GM21367 (cell line): ENCODE results near the gene SH2D5.
A peak's percentile ranks its signal among the peaks of the same experiment; 100 is the strongest.

Source experiments
- ATAC-seq: cut with Tn5 transposase; IDR thresholded peaks from one replicate; pipeline ENCODE4 v1.9.1; 2021; ENCODE audit not compliant: unreplicated experiment

Gene SH2D5

DNA sequence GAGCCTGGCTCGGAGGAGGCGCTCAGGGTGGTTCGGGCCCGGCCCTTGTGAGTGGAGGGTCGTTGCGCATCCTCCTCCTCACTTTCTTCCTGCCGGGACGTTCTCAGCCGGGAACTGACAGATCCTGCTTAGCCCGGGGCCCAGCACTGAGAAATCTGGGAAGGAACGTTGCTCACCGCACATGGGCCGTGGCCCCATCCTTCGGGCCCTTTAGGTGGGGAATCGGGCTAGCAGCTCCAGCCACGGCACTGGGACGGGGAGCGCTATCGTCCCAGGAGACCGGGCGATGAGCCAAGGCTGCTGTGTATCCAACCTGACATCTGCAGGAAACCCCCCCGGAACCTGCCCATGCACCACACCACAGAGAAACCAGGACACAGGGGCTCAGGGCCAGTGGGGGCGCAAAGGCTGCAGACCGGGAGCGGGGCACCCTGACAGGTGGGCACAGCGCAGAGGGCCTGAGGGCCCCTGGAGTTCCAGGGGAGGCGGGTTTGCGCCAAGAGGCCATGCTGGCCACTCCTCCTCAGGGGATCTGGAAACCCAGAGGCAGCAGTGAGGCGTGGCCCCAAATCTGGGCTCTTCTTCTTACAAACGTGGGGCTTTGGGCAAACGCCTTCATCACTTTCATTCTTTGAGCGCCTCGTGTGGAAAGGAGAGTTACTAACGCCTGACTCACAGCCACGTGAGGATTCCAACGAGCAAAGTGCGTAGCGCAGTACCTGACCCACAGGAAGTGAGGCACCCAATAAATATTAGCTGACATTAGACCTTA is at the start of gene SH2D5:
Gene SH2D5, minus strand, starts transcription at position 116 of the 772 bp plus-strand sequence. CDS start 4,659 bp downstream, outside the sequence.
- ATAC-seq, result peak; percentile 47

DNA sequence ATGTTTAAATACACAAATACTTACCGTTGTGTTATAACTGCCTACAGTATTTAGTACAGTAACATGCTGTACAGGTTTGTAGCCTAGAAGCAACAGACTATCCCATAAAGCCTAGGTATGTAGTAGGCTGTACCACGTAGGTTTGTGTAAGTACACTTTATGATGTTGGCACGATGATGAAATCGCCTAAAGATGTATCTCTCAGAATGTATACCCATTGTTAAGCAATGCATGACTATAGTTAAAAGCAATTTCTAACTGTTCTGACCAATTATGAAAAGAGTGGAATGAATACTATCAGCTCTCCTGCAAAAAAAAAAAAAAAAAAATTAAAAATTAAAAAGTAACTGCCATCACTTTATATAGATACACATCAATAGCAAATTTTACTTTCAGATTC is 43.2 kb upstream of the SH2D5 start:
- ATAC-seq, result no peak

DNA sequence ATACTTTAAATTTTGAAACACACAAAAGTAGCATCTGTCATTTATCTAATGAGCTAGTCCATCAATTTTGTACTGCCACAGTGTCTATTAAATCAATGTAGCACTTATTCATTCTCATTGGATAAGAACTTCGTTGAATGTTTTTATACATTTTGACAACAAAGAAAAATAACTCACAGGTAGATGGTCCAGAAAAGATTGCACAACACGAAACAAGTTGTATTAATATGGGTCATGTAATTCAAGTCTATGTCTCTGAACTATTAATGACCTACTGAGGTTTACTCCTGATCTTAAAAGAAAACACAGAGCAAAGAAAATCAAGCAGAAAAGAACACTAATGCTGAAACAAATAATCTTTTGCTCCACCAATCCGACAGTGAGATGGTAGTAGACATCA is 39.3 kb upstream of the SH2D5 start:
- no peak for ATAC-seq

DNA sequence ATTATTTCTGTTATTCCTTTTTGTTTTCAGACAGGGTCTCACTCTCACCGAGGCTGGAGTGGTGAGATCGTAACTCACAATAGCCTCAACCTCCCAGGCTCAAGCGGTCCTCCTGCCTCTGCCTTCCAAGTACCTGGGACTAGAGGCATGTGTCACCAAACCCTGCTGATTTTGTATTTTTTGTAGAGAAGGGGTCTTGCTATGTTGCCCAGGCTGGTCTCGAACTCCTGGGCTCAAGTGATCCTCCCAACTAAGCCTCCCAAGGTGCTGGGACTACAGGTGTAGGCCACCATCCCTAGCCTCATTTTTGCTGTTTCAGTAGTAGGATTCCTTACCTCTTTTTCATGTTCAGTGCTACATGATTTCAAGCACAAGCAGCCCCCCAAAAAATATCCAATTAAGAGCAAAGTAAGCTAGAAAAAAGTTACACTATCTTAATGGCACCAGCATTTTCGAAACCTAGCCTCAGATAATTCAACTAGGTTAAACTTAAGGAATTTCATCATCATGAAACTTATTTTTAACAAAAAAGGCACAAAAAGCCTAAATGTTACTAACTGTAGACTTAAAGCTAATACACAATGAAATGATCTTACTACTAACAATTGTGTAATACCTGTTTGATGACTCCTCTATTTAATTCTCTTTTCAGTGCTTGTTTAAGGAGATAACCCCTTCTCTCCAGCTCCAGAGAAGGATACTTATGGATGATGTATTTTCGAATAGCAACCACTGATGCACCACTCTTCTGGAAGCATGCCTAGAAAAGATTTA is 38.0 kb upstream of the SH2D5 start:
- ATAC-seq, result no peak

DNA sequence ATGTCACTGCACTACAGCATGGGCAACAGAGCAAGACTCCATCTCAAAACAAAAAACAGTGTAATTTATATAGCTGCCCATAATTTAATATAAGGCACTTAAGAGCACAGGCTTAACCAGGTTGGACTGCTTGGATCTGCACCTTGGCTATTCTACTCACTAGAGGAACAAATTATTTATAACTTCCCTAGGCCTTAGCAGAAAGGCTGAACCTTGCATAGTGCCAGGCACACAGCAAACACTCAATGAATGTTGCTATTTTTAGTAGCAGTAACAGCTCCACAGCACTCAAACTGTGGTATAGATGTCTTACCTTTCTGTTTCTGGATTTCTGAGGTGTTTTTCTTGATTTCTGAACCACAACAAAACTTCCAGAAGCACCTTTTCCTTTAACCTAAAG is 34.8 kb upstream of the SH2D5 start:
- ATAC-seq, result no peak

DNA sequence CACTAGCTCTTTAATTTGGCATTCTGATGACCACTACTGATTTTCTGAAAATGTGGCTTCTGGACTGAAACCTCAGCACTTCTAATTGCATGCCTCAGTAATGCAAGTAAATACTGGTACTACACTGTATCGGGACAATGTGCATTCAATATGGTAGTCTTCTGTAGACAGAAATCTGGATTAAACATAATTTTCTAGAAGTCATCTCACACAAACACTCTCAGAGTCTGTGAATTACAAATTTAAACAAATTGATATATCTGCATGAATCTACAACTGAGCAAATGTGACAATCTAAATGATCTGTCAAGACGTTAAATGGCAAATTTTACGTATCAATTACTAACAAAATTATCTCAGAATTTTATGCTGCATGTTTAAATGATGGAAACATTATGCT is 30.9 kb upstream of the SH2D5 start:
- no peak for ATAC-seq

DNA sequence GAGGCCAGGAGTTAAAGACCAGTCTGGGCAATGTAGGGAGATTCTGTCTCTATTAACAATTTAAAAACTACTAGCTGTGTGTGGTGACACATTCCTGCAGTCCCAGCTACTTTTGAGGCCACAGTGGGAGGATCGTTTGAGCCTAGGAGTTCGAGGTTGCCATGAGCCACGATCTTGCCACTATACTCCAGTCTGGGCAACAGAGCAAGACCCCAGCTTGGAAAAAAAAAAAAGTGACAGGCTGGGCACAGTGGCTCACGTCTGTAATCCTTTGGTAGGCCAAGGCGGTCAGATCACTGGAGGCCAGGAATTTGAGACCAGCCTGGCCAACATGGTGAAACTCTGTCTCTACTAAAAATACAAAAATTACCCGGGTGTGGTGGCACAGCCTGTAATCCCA is 27.8 kb upstream of the SH2D5 start:
- ATAC-seq, result no peak

DNA sequence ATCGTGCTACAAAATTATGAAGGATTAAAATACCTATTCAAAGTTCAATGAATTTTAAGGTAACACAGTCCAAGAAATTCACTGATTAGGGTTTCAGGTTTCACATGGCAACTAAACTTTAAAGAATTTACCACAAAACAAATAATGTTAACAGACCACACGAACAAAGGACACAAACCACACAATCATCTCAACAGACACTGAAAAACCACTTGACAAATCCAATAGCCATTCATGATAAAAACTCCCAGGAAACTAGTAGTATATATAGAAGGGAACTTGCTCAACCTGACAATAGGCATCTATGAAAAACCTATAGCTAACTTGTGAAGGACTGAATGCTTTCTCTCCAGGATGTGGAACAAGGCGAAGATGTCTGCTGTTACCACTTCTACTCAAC is 21.1 kb upstream of the SH2D5 start:
- no peak for ATAC-seq

DNA sequence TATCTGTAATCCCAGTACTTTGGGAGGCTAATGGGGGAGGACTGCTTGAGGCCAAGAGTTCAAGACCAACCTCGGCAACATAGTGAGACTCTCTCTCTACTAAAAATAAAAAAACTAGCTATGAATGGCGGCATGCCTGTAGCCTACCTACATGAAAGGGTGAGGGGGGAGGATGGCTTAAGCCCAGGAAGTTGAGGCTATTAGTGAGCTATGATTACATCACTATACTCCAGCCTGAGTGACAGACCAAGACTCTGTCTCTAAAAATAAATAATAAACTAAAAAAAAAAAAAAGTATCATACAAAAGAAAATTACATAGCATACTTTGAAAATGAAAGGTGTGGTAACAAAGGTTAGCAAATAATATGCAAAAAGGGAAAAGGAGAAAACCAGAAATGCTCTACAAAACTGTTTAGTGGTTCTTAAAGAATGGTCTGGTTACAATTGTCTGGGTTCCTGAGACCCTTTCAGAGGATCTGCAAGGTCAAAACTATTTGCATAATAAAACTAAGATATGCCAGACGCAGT is 19.0 kb upstream of the SH2D5 start:
- no peak for ATAC-seq

DNA sequence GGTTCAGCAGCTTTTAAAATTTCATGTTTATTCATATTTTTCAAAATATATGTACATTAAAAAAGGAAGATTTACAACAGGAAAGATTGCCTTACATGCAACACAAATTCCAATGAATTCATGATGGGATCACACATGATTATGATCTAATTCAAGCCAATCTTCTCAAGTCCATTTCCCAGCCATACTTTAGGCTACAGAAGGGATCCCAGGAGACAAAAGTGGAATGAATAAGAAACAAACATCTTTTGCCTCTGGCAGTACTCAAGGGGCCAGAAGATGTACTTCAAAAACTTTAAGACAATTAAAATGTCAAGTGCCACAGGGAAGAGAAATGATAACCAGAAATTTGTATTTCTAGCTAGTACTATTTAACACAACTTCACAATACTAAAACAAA is 10.2 kb upstream of the SH2D5 start:
- ATAC-seq, result no peak

DNA sequence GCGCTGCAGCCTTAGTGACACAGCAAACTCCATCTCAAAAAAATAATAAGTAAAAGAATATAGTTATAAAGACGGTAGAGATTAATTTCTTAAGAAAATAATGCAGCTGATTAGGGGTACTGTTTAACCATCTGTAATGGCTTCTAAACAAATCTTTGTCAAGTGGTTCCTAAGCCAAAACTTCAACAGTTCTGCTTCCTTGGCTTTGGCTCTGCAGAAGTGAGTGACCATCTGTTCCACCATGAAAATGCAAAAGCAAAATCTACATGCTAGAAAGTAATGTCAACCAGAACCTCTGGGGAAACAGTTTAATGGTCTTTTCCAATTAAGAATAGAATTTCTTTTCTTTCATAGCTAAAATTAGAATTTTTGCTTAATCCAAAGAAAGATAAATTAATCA is 8.3 kb upstream of the SH2D5 start:
- no peak for ATAC-seq

DNA sequence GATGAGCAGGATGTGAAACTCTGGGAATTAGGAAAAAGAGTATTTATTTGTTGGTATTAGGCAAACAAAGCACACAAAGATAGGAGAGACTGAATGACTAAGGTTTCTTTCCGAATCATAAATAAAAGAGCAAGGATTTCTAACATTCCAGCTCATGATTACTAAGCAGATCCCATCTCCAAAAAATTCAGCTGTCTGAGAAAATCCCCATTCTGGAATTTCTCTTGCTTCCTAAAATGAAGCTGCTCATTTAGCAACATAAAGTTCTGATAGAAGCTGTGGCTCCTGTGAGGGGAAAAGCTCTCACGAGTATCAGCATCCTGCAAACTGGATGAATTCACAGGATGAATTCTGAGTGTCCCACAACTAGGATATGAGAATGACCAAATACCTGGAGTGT is 6.7 kb upstream of the SH2D5 start:
- no peak for ATAC-seq

DNA sequence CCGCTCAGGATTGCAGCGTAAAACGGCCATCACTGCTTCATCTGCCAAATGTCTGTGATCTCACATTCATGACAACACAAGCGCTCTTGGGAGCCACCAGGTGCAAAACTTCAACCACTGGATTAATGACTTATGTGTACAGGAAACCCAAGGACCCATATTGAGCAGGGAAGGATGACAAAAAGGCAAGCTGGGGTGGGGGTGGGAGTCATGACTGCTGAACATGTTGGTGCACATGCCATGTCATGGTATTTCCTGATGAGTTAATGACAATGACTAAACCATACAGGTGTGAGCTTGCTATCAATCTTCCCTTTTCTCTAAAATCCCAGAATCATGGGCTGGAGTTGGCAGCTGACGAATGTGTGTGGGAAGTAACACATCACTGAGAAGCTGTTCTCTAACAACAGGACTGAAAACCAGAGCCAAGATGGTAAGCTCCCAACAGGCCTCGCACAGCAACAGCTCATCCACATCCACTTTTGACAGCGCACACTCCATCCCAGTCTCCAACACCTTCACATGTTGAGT is 3.1 kb upstream of the SH2D5 start:
- ATAC-seq, result no peak

DNA sequence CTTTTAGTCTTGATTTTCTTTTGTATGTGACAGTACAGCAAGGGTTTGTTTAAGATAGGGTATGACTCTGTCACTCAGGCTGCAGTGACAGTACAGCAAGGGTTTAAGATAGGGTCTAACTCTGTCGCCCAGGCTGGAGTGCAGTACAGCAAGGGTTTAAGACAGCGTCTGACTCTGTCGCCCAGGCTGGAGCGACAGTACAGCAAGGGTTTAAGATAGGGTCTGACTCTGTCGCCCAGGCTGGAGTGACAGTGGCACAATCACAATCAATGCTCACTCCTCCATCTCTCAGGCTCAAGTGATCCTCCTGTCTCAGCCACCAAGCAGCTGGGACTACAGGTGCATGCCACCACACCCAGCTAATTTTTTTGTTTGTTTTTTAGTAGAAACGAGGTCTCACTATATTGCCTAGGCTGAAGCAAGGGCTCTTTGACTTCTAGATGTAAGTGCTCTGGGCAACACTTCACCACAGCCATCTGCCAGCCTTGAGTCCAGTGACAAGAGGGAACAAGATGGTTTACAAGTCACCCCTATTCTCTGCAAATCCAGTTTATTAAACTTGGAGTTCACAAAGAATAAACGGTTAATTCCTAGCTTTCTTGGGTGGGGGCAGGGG is 965 bp upstream of the SH2D5 start:
- no peak for ATAC-seq

DNA sequence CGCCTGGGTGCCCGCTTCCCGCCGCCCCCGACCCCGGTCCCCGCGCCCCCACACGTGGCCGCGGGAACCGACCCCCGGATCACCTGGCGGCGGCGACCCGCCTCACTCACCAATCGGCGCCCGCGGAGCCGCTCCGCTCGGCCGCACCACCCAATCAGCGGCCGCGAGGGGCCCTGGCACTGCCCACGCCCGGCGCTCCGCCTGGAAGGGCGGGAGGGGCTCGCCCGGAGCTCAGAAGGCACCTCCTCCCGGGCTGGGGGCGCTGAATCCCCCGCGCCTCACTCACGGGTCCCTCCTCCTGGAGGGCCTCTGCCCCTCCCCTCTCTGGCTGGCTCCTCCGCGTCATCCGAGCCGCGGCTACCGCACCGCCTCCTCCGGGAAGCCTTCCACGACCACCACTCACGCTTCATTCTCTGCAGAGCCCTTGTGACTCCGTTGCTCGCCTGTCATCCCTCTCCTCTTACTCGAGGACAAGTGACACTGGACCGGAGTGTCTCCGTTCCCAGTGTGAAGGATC is 374 bp downstream of the SH2D5 start:
- peak; percentile 42 for ATAC-seq

DNA sequence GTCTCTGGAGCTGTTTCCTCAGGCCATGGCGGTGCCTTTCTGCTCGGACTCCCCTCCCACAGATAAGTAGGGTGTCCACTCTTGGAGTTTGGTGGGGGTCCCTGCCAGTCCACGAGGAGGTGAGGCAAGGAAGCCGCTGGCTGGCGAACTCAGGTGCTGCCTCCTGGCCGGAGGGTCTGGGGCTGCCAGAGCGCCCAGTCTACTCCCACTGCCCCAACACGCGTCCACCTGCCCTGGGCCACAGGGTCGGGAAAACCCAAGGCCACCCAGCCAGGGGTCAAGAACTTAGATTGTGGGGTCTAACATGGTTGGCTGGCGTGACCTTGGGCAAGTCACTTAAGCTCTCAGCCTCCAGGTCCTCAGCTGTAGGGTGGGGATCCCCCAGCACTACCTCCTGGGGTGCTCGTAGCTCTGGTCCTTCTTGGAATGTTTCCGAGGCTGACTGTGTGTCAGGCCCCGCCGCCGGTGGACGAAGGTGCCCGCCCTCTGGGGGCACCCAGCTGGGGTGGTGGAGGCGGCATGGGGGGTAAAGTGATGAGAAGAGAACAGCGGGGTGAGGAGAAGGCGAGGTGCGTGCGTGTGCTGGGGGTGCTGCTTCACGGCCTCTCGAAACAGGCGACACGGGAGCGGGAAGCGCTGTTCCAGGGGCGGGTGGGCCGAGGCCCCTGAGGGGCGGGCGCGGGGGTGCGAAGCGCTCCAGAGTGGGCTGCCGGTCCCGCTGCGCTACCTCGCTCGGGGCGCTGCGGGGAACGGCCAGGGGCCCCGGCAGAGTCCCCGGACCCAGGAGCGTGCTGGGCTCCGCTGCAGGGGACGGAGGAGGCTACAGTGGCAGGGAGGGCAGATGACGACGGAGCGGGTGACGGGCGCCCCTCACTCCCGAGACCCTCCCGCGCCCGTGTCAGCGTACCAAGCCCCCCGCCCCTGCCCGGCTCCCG is 1.2 kb downstream of the SH2D5 start:
- ATAC-seq, result no peak

DNA sequence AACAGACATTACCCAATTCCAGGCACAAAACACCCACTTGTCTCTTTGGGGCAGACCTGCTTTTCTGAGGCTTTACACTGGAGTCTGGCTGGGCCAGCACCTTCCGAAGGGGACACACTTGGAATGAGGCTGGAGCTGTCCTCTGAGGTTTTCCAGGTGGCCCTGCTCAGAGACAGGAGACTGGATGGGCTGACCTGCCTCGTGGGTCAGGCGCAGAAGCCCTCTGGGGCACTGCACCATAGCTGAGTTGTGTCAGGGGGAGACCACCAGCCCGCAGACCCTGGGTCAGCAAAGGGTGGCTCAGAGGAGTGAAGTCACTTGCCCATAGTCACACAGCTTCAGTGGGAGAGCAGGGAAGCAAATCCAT is 1.8 kb downstream of the SH2D5 start:
- no peak for ATAC-seq

DNA sequence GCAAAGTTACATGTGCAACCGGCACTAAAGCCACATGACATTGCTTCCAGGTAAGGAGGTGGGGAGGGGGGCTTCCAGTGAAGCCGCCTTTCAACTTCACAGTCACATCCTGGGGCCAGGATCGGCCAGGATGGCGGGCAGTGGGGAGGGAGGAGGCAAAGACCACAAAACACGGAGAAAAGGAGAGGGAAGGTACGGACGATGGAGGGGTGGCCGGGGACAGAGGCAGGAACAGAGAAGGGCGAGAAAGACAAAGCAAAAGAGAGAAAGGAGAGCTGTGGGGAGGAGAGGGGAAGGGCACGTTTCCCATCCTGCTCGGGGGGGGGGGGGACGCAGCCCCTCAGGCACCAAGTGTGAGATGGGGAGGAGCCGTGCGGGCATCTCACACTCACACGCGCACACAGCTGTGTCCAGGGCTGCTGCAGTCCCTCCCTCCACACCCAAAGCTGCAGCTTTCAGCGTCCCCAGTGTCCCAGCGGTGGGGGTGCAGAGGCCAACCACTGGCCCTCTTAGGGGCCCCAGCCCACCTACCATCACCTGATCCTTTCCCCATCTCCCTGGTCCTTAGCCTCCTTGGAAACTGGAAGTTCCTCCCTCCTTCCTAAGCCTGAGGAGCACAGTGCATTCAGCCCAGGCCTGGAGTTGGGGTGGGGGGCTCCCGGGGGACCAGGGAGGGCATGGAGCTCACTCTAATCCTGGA is 2.4 kb downstream of the SH2D5 start:
- no peak for ATAC-seq

DNA sequence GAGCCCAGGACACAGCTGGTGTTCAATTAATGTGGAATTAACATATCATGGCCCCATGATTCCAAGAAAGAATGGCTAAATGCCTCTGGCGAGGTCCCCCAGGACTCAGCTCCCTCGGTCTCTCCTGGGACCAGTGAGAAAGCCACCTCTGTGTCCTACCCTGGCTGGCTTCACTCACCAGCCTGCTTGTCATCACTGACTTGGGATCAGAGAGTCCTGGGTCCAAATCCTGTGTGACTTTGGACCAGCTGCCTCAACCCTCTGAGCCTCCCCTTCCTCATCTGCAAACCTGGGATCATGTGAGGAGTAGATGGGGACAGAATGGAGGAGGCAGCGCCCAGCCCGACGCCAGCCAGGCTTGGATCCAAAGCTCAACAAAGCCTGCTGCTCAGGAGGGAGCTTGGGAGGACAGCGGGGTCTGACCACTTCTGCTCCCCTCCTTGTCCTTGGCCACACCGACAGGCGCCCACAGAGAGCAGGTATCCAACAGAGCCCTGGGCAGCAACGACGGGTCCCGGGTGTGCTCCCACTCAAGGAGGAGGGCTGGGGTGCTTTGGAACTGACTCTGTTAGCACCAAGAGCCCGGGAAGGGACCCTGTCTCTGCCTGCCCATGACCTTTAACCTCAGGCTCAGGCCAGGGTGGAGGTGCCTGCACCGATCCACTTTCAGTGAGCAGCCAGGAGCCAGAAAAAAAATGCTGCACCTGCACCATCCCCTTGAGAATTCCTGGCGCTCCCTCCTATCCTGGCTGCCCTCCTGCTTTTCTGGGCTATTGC is 3.2 kb downstream of the SH2D5 start:
- no peak for ATAC-seq
